GM10266 (cell line): ENCODE results near the gene GAPDHS.

Experiments used
- DNase-seq: peaks from one replicate; pipeline ENCODE4 v3.0.0; 2012; ENCODE audit errors: extremely low spot score
- CTCF ChIP-seq: IDR thresholded peaks from 2 replicates; pipeline ENCODE4 v1.5.1; 2012; ENCODE audit warnings: mild to moderate bottlenecking, low read depth; ENCODE audit not compliant: control insufficient read depth, insufficient read depth; ENCODE audit errors: missing control alignments

Gene GAPDHS

GRCh38 chr19:35563207-35563829, 30.1 kb downstream of the GAPDHS start, which contains the start of gene ATP4A:
ATP4A (minus strand) TSS chr19:35563658; CDS start chr19:35563629, 29 bp downstream.
- no peak for DNase-seq
- TF ChIP-seq CTCF = no peak

GRCh38 chr19:35565016-35565856, 32.0 kb downstream of the GAPDHS start:
- no peak for TF ChIP-seq CTCF
- DNase-seq = no peak

- DNase-seq = no peak
- no peak for TF ChIP-seq CTCF
These were observed 33.5 kb downstream of the GAPDHS start for GRCh38 chr19:35566738-35567137.

GRCh38 chr19:35569281-35569781, 36.1 kb downstream of the GAPDHS start:
- no peak for TF ChIP-seq CTCF

GRCh38 chr19:35571406-35571965, 38.2 kb downstream of the GAPDHS start:
- DNase-seq = no peak
- no peak for TF ChIP-seq CTCF

More at GRCh38 chr19:35569281-35569781, 36.1 kb downstream of the GAPDHS start:
- no peak for DNase-seq

- DNase-seq = no peak
- TF ChIP-seq CTCF = no peak
These were observed 44.7 kb downstream of the GAPDHS start for GRCh38 chr19:35577918-35578317.
